GM12878 (cell line): ENCODE measurements around the gene PKN2. TPM values are rescaled to one million over a fixed set of nuclear protein-coding genes. Genes with fewer than 3 reads are reported as not detected.
A peak's percentile ranks its signal among the peaks of the same experiment; 100 is the strongest.

Experiments
- ATAC-seq: fragments of 200-7000 bp; cut with Tn5 transposase; 3 replicates; pipeline ENCODE4 v1.9.1; 2020; ENCODE audit warnings: mild to moderate bottlenecking, moderate library complexity
- BruUV-seq: library from RNA; stranded (reverse); fragments of 400-500 nt; replicated peaks from 2 replicates; lab custom pipeline; 2021; lab: Mats Ljungman, UMichigan
- CTCF ChIA-PET: fragments of 300-600 bp; sonication (Branson Sonifier 250); formaldehyde crosslinking; extraction: SDS; loops from one replicate; lab custom pipeline; 2021; ENCODE audit warnings: inconsistent platforms; lab: Yijun Ruan, JAX
- POLR2A ChIA-PET: fragments of 350-600 bp; formaldehyde crosslinking; extraction: SDS; loops from one replicate; lab custom pipeline; 2021; ENCODE audit warnings: inconsistent platforms; lab: Charles Lee
- RAD21 ChIA-PET: fragments of 300-600 bp; sonication (Branson Sonifier 250); formaldehyde crosslinking; loops from one replicate; lab custom pipeline; 2023; ENCODE audit warnings: antibody characterized with exemption; ENCODE audit not compliant: unreplicated experiment; lab: Charles Lee
- SMC1A ChIA-PET: fragments of 300-600 bp; sonication (Branson Sonifier 250); formaldehyde crosslinking; loops from one replicate; lab custom pipeline; 2023; ENCODE audit not compliant: unreplicated experiment, uncharacterized antibody; lab: Charles Lee
- DNase-seq: peaks from one replicate; pipeline ENCODE4 v3.0.0-alpha.2; 2011; ENCODE audit warnings: low read depth, low spot score
- FAIRE-seq: peaks from 3 replicates; lab custom pipeline; 2011; peaks lifted over from hg19 to GRCh38; lab: Jason Lieb, UNC
- H2AFZ ChIP-seq: 2 replicates; pipeline ENCODE4 v1.6.0; 2011; ENCODE audit warnings: low read depth, low read length, control low read depth; ENCODE audit not compliant: control insufficient read depth
- H3K27ac ChIP-seq: 2 replicates; pipeline ENCODE4 v1.5.1; 2011; ENCODE audit warnings: control low read depth; ENCODE audit not compliant: control insufficient read depth, insufficient read depth
- H3K27me3 ChIP-seq, 2 experiments: replicated peaks in 1 of 2; 2 replicates each; pipeline versions ENCODE4 v1.6.0 to v1.6.1; 2011; ENCODE audit warnings: low read length in 1 of 2; ENCODE audit not compliant: control insufficient read depth in 2 of 2, insufficient read depth in 2 of 2
- H3K36me3 ChIP-seq, 2 experiments: 2 replicates each; pipeline ENCODE4 v1.5.1; 2011; ENCODE audit warnings: low read length in 1 of 2; ENCODE audit not compliant: control insufficient read depth in 2 of 2, insufficient read depth in 2 of 2
- H3K4me1 ChIP-seq: 2 replicates; pipeline ENCODE4 v1.6.1; 2011; ENCODE audit warnings: mild to moderate bottlenecking, low read length, moderate library complexity, mixed read lengths; ENCODE audit not compliant: control insufficient read depth, insufficient read depth
- H3K4me2 ChIP-seq: 2 replicates; pipeline ENCODE4 v1.6.0; 2011; ENCODE audit warnings: control low read depth; ENCODE audit not compliant: control insufficient read depth, insufficient read depth
- H3K4me3 ChIP-seq: fragments of 200-600 bp; sonication (generic); 2 replicates; pipeline ENCODE4 v1.5.1; 2016
- H3K79me2 ChIP-seq: 2 replicates; pipeline ENCODE4 v1.6.0; 2011; ENCODE audit warnings: low read length; ENCODE audit not compliant: control insufficient read depth, insufficient read depth
- H3K9ac ChIP-seq: 2 replicates; pipeline ENCODE4 v1.8.0; 2011; ENCODE audit warnings: low read length, control low read depth, mixed read lengths; ENCODE audit not compliant: control insufficient read depth, insufficient read depth
- H3K9me3 ChIP-seq: replicated peaks from 3 replicates; pipeline ENCODE4 v1.5.1; 2011; ENCODE audit warnings: mild to moderate bottlenecking, low read length; ENCODE audit not compliant: control insufficient read depth, insufficient read depth
- H4K20me1 ChIP-seq: 2 replicates; pipeline ENCODE4 v1.6.0; 2011; ENCODE audit not compliant: control insufficient read depth, insufficient read depth
- BHLHE40 ChIP-seq, 2 experiments: fragments of 450-650 bp in 1 of 2; IDR thresholded peaks; 2 replicates each; pipeline ENCODE4 v1.6.1; 2011 to 2017; ENCODE audit warnings: low read depth in 2 of 2, borderline replicate concordance in 1 of 2, improper control_type of control experiment in 1 of 2, low read length in 1 of 2, mild to moderate bottlenecking in 1 of 2
- BRCA1 ChIP-seq: IDR thresholded peaks from 2 replicates; pipeline ENCODE4 v1.6.1; 2011; ENCODE audit warnings: low read depth, low read length, improper control_type of control experiment
- CBX3 ChIP-seq: fragments of 200-600 bp; sonication (generic); IDR thresholded peaks from 2 replicates; pipeline ENCODE4 v1.6.1; 2016; ENCODE audit warnings: low read depth, borderline replicate concordance
- EZH2 ChIP-seq: IDR thresholded peaks from 2 replicates; pipeline ENCODE4 v1.6.1; 2012; ENCODE audit warnings: low read depth, mild to moderate bottlenecking, control low read depth, inconsistent platforms, low read length, borderline replicate concordance; ENCODE audit not compliant: control insufficient read depth
- HDAC2 ChIP-seq: fragments of 200-600 bp; sonication (generic); IDR thresholded peaks from 2 replicates; pipeline ENCODE4 v1.6.1; 2017
- KAT2A ChIP-seq: conservative IDR thresholded peaks from 2 replicates; pipeline ENCODE4 v1.6.1; 2011; ENCODE audit warnings: low read depth, low read length; ENCODE audit not compliant: control insufficient read depth
- MEF2B ChIP-seq: fragments of 450-650 bp; IDR thresholded peaks from 2 replicates; pipeline ENCODE4 v1.6.1; 2018; ENCODE audit warnings: mild to moderate bottlenecking, moderate library complexity; ENCODE audit not compliant: partially characterized antibody, poor library complexity, severe bottlenecking
- MXI1 ChIP-seq: fragments of 150-350 bp; IDR thresholded peaks from 2 replicates; pipeline ENCODE4 v1.6.1; 2011; ENCODE audit warnings: low read depth, mild to moderate bottlenecking, inconsistent platforms, low read length, improper control_type of control experiment
- NFYA ChIP-seq: IDR thresholded peaks from 2 replicates; pipeline ENCODE4 v1.6.1; 2011; ENCODE audit warnings: low read depth, mild to moderate bottlenecking, low read length, improper control_type of control experiment, borderline replicate concordance
- POLR2A ChIP-seq: IDR thresholded peaks from 2 replicates; pipeline ENCODE4 v1.6.1; 2011; ENCODE audit warnings: low read depth, mild to moderate bottlenecking, low read length
- RB1 ChIP-seq: fragments of 450-650 bp; formaldehyde crosslinking; IDR thresholded peaks from 2 replicates; pipeline ENCODE4 v1.6.1; 2017; ENCODE audit warnings: mild to moderate bottlenecking, borderline replicate concordance
- RCOR1 ChIP-seq: conservative IDR thresholded peaks from 2 replicates; pipeline ENCODE4 v1.6.1; 2012; ENCODE audit warnings: low read depth, low read length, improper control_type of control experiment
- RFX5 ChIP-seq: IDR thresholded peaks from 2 replicates; pipeline ENCODE4 v1.6.1; 2011; ENCODE audit warnings: low read depth, low read length, improper control_type of control experiment
- SMAD5 ChIP-seq: IDR thresholded peaks from 2 replicates; pipeline ENCODE4 v1.6.1; 2016; ENCODE audit warnings: antibody characterized with exemption, low read depth
- SREBF2 ChIP-seq: IDR thresholded peaks from 2 replicates; pipeline ENCODE4 v1.6.1; 2012; ENCODE audit warnings: mild to moderate bottlenecking, low read length
- STAT1 ChIP-seq: fragments of 450-650 bp; conservative IDR thresholded peaks from 2 replicates; pipeline ENCODE4 v1.6.1; 2014; ENCODE audit warnings: antibody characterized with exemption, mild to moderate bottlenecking
- STAT3 ChIP-seq: IDR thresholded peaks from 2 replicates; pipeline ENCODE4 v1.6.1; 2011; ENCODE audit warnings: low read depth, low read length, improper control_type of control experiment
- USF2 ChIP-seq: IDR thresholded peaks from 2 replicates; pipeline ENCODE4 v1.6.1; 2011; ENCODE audit warnings: low read depth, low read length, improper control_type of control experiment, borderline replicate concordance
- WGBS: methylation state at CpG from one replicate; pipeline ENCODE4 v1.1.6; 2016; ENCODE audit warnings: low lambda C conversion rate; ENCODE audit not compliant: insufficient replicate concordance, insufficient coverage; ENCODE audit errors: missing lambda C conversion rate; 5-methylcytosine and 5-hydroxymethylcytosine counted together
- in situ Hi-C: fragments of 300-500 bp; cut with MboI; formaldehyde crosslinking; loops from 9 replicates; pipeline ENCODE4 v1.14.3; 2018; ENCODE audit warnings: mixed read lengths
- intact Hi-C: fragments of 100-400 bp; cut with micrococcal nuclease; formaldehyde crosslinking; loops from one replicate; pipeline ENCODE4 v1.14.2; 2022; ENCODE audit not compliant: unreplicated experiment
- polyA plus RNA-seq, 11 experiments: library from polyadenylated mRNA; depleted of rRNA in 4 of 11; unstranded in 6 of 11; stranded (reverse) in 5 of 11; fragments of >200 nt; fragmentation: Nextera tagmentation in 4 of 11; fragmentation: Illumina TruSeq in 1 of 11; extraction: Ambion mirVana in 4 of 11; extraction: Trizol in 1 of 11; gene quantifications; 1 replicate in 1 of 11; 2 replicates in 10 of 11; pipeline versions ENCODE4 v1.2.1 to v1.2.3, GENCODE V29; 2011 to 2016; ENCODE audit warnings: inconsistent platforms in 2 of 11, missing spikeins in 2 of 11, low read depth in 1 of 11
- total RNA-seq, 4 experiments: library from RNA; depleted of rRNA in 3 of 4; stranded (reverse); fragments of >200 nt in 3 of 4; fragmentation: Illumina TruSeq in 1 of 4; extraction: Trizol in 1 of 4; gene quantifications; 2 replicates each; pipeline versions ENCODE4 v1.2.1 to v1.2.3, GENCODE V29; 2013 to 2021
- TF ChIP-seq, protein P1 (sequence below): fragments of 450-650 bp; IDR thresholded peaks from 2 replicates; pipeline ENCODE4 v1.6.1; 2017; ENCODE audit warnings: mild to moderate bottlenecking, low read depth, inconsistent platforms; ENCODE audit not compliant: poor library complexity, severe bottlenecking

The PKN2 gene
- total and polyA plus RNA-seq, 10 of the 15 experiments (the other 5 are each of a cell fraction or from before 2014, with no cell fraction given): 2.6 to 18.3 (median 12.9) TPM

DNA sequence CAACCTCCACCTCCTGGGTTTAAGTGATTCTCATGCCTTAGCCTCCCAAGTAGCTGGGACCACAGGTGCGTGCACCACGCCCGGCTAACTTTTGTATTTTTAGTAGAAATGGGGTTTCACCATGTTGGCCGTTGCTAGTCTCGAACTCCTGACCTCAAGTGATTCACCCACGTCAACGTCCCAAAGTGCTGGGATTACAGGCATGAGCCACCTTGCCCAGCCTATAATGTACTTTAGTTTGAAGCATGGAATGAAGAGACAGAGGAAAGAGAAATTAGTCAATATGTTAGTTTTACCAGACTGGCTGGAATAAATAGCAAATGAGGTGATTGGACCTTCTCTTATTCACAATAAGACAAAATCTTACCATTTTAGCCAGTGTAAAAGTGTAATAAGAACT, 118.3 kb downstream of the PKN2 start:
- TF ChIP-seq STAT3 (no peak), STAT1 (no peak), USF2 (no peak), CBX3 (no peak), POLR2A (no peak), RFX5 (no peak), RCOR1 (no peak), KAT2A (no peak), BRCA1 (no peak), RB1 (no peak), MXI1 (no peak), NFYA (no peak), HDAC2 (no peak), BHLHE40 (IDR thresholded peaks at IDR 0.05; ENCODE audit: borderline replicate concordance in 1 of 2, low read depth in 2 of 2, low read length in 1 of 2) (no peak), SREBF2 (no peak), SMAD5 (no peak), EZH2 (no peak), MEF2B (no peak)
- TF ChIP-seq, protein P1, sequence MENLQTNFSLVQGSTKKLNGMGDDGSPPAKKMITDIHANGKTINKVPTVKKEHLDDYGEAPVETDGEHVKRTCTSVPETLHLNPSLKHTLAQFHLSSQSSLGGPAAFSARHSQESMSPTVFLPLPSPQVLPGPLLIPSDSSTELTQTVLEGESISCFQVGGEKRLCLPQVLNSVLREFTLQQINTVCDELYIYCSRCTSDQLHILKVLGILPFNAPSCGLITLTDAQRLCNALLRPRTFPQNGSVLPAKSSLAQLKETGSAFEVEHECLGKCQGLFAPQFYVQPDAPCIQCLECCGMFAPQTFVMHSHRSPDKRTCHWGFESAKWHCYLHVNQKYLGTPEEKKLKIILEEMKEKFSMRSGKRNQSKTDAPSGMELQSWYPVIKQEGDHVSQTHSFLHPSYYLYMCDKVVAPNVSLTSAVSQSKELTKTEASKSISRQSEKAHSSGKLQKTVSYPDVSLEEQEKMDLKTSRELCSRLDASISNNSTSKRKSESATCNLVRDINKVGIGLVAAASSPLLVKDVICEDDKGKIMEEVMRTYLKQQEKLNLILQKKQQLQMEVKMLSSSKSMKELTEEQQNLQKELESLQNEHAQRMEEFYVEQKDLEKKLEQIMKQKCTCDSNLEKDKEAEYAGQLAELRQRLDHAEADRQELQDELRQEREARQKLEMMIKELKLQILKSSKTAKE: no peak
- TF ChIP-seq, all 136 proteins: peak for 0
- H3K4me3 ChIP-seq: no peak overlapping the region
- FAIRE-seq (no peak), ATAC-seq (no peak), DNase-seq (no peak)
- no peaks in the 10 kb centered on the region for H3K4me1 ChIP-seq
- ChIA-PET CTCF (interaction anchor here (1.0 to 2.1 kb wide), 4 partner anchors 11 to 83 kb away, joined by 3 to 12 read pairs (median 4); no protein-coding TSS in a partner anchor), RAD21 (no interaction called here), SMC1A (interaction anchor here (1.1 kb wide), 1 partner anchor 121 kb away, joined by 3 read pairs; no protein-coding TSS in a partner anchor), POLR2A (no interaction called here)
- in situ Hi-C loops (no loop called here), intact Hi-C loops (no loop called here)
- H4K20me1 ChIP-seq: no peaks in the 10 kb centered on the region
- peaks cover 17% of the 10 kb centered on the region for H3K9me3 ChIP-seq
- no peaks in the 10 kb centered on the region for H3K27me3 ChIP-seq
- H3K79me2 ChIP-seq: no peaks in the 10 kb centered on the region
- H3K27ac ChIP-seq: peak overlapping the region; percentile 58
- H3K4me2 ChIP-seq: no peak overlapping the region
- H3K36me3 ChIP-seq: peaks cover 2 to 16% of the 10 kb centered on the region in 2 experiments; a peak in 3 of 4 replicates
- no peak overlapping the region for H2AFZ ChIP-seq
- WGBS: over 99% methylated on average over 7 of the region's 7 CpGs
- no peak overlapping the region for H3K9ac ChIP-seq
- BruUV-seq: no TSS peak
